Measurements from ENCODE around the gene ARL4C. TPM values are rescaled to one million over a fixed set of nuclear protein-coding genes. Genes with fewer than 3 reads are reported as not detected.

ARL4C gene
- polyA plus RNA-seq, 2 of the 4 experiments (the other 2 are of a cell fraction), result 70.4 to 70.9 TPM

DNA sequence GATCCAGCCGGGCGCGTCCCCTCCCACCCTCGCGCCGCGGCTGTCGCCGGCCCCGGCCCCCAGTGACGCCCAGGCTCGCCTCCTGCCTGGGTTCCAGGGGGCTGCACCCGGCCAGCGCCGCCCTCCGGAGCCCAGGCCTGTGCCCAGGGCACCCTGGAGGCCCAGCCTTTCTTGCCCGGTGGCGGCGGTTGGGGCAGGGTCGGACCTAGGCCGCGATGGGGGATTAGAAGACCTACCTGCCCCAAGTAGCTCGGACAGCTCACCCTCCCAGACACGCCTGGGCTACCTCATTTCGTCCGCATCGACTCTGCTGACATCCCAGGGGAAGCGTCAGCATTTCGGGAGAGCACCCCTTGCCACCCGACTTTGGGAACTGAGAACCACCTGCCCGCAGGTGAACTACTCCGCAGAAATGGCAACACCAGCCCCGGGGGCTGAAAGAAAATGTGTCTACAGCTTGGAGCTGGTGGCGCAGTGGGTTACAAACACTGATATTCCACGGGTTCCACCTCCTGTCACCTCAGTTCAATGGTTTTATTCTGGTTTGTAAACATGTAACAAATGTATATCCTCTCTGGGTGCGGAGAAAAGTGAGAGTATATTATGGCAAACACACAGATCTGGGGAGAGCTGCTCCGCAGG lies 834 bp upstream of the ARL4C start:
- DNase-seq (ENCODE audit: low read depth in 1 of 2, low spot score in 1 of 2), result no peak
- no peak for FAIRE-seq
- Histone ChIP-seq H3K27ac (peak overlapping the region; percentile 92 to 99), H3K4me2 (peak overlapping the region; percentile 87), H3K4me3 (peak overlapping the region; percentile 77), H3K9me3 (no peaks in the 10 kb centered on the region), H3K4me1 (peaks cover 36% of the 10 kb centered on the region)
- TF ChIP-seq PHF8 (IDR thresholded peaks at IDR 0.05; ENCODE audit: borderline replicate concordance, low read depth), result 0 out of 2 replicates have a peak, but pooled peaks have one; percentile 13
- TF ChIP-seq RAD21 (conservative IDR thresholded peaks at IDR 0.05 in 1 of 2, IDR thresholded peaks at IDR 0.05 in 1 of 2), result 0 out of 5 replicates have a peak, but pooled peaks of 1 of the 2 experiments have one; percentile 12
- TF ChIP-seq EHF (CRISPR knock-in tag; IDR thresholded peaks at IDR 0.05), result no peak
- no peak for ATAC-seq
- POLR2A ChIA-PET, result interaction anchor here (0.6 to 2.2 kb wide), 23 partner anchors 8 to 640 kb away, joined by 3 to 21 read pairs (median 4); no protein-coding TSS in a partner anchor
- CTCF ChIA-PET, result interaction anchor here (0.6 to 2.8 kb wide), 17 partner anchors 9 to 619 kb away, joined by 3 to 18 read pairs (median 4); no protein-coding TSS in a partner anchor
- WGBS (ENCODE audit: missing lambda C conversion rate), result 95% methylated on average over 21 of the region's 37 CpGs

DNA sequence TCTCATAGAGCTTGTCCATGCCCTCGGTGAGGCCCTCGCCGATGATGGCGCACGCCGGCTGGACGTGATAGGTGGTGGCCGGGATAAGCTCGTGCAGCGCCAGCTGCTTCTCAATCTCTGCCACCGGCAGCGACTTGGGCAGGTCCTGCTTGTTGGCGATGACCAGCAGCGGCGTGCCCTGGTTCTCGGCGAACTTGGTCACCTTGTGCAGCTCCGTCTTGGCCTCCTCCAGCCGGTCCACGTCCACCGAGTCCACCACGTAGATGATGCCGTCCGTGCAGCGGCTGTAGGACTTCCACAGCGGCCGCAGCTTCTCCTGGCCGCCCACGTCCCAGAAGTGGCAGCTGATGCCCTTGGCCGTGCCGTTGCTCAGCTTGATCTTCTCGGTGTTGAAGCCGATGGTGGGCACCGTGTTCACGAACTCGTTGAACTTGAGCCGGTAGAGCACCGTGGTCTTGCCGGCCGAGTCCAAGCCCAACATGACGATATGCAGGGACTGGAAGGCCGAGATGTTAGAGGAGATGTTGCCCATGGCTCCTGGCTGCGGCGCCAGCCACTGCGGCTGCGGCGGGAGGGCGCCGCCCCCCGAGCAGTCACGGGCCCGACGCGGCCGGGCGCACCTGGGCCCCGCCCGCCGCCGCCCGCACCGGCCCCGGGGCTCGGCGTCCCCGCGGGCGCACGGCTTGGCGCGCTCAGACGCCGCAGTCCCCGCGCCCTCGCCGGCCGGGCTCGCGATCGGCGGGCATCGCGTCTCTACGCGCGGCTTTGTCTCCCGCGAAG lies 636 bp downstream of the ARL4C start:
- peak in 1 of 2 experiments; percentile 59 for DNase-seq (ENCODE audit: low read depth in 1 of 2, low spot score in 1 of 2)
- Histone ChIP-seq H3K4me3 (peak overlapping the region; percentile 77), H3K4me2 (peak overlapping the region; percentile 94), H3K9me3 (no peaks in the 10 kb centered on the region), H3K27ac (peak overlapping the region; percentile 92 to 99), H3K4me1 (peaks cover 40% of the 10 kb centered on the region)
- CTCF ChIA-PET, result interaction anchor here (0.7 to 2.8 kb wide), 22 partner anchors 32 to 638 kb away, joined by 3 to 18 read pairs (median 4); no protein-coding TSS in a partner anchor
- 0% methylated on average over 23 of the region's 89 CpGs for WGBS (ENCODE audit: missing lambda C conversion rate)
- POLR2A ChIA-PET, result interaction anchor here (0.9 to 2.2 kb wide), 14 partner anchors 9 to 521 kb away, joined by 3 to 21 read pairs (median 6); no protein-coding TSS in a partner anchor
- ATAC-seq, result peak; percentile 66 to 69
- TF ChIP-seq, protein P1, sequence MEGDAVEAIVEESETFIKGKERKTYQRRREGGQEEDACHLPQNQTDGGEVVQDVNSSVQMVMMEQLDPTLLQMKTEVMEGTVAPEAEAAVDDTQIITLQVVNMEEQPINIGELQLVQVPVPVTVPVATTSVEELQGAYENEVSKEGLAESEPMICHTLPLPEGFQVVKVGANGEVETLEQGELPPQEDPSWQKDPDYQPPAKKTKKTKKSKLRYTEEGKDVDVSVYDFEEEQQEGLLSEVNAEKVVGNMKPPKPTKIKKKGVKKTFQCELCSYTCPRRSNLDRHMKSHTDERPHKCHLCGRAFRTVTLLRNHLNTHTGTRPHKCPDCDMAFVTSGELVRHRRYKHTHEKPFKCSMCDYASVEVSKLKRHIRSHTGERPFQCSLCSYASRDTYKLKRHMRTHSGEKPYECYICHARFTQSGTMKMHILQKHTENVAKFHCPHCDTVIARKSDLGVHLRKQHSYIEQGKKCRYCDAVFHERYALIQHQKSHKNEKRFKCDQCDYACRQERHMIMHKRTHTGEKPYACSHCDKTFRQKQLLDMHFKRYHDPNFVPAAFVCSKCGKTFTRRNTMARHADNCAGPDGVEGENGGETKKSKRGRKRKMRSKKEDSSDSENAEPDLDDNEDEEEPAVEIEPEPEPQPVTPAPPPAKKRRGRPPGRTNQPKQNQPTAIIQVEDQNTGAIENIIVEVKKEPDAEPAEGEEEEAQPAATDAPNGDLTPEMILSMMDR (IDR thresholded peaks at IDR 0.05), result peak; percentile 33; the same call in 2 of the 3 replicates
- no peak for TF ChIP-seq ZNF302 (CRISPR knock-in tag; IDR thresholded peaks at IDR 0.05)
- TF ChIP-seq SREBF2 (IDR thresholded peaks at IDR 0.05), result no peak
- TF ChIP-seq, protein P2, sequence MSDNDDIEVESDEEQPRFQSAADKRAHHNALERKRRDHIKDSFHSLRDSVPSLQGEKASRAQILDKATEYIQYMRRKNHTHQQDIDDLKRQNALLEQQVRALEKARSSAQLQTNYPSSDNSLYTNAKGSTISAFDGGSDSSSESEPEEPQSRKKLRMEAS (IDR thresholded peaks at IDR 0.05), result peak; percentile 39; the same call in 1 of the 2 replicates
- peak; percentile 52 for TF ChIP-seq POLR2A (IDR thresholded peaks at IDR 0.05; ENCODE audit: low read length)
- TF ChIP-seq NPAS2 (CRISPR knock-in tag; IDR thresholded peaks at IDR 0.05; ENCODE audit: borderline replicate concordance), result no peak
- FAIRE-seq, result no peak

DNA sequence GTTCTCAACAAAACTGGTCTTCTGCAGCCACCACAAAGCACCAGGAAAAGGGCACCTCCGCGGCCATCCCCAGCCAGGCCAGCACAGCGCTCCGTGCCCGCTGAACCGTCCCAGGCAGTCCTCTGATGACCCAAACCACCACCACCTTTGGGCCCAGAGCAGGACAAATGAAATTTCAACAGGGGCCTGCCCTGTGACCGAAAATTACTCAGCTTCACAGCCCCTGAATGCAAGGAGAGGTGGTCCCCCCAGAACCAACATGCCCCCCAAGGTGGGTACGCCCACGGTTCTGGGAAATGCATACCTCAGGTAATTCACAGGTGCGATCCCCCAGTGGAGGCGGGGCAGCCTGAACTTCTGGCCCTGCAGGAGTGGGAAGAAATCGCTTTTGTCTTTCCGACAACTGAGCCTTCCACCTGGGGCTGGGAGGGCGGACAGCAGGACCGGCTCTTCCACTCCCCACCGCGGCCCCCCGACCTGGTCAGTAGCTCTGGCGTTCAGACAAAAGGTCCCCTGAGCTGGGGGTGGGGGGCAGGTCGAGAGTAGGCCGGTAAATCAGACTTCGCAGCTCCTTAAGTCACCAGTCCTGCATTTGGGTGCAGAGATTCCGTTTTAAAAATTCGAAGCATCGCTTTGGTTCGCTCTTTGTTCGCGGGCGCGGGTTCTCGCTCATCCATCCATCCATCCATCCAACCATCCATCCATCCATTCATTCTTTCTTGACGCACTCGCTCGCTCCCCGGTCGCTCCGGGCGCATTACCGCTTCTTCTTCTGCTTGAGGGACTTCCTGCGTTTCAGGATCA lies 1.4 kb downstream of the ARL4C start:
- CTCF ChIA-PET, result interaction anchor here (0.7 to 2.8 kb wide), 18 partner anchors 31 to 638 kb away, joined by 3 to 18 read pairs (median 4); no protein-coding TSS in a partner anchor
- H3K4me1 ChIP-seq, result peaks cover 42% of the 10 kb centered on the region
- ATAC-seq, result peak in 1 of 2 experiments; percentile 58; a peak in 3 of 6 replicates

More for the DNA sequence above, 1.4 kb downstream of the ARL4C start:
- H3K27ac ChIP-seq, result peak overlapping the region; percentile 92 to 99
- no peaks in the 10 kb centered on the region for H3K9me3 ChIP-seq
- H3K4me2 ChIP-seq, result peak overlapping the region; percentile 94
- 1% methylated on average over 33 of the region's 40 CpGs for WGBS (ENCODE audit: missing lambda C conversion rate)
- FAIRE-seq (no peak), DNase-seq (ENCODE audit: low read depth in 1 of 2, low spot score in 1 of 2) (peak in 1 of 2 experiments; percentile 23)
- TF ChIP-seq HOXB13 (CRISPR knock-in tag; IDR thresholded peaks at IDR 0.05; ENCODE audit: low read depth), result no peak
- TF ChIP-seq KDM1A (IDR thresholded peaks at IDR 0.05; ENCODE audit: low read depth), result 0 out of 2 replicates have a peak, but pooled peaks have one; percentile 26
- TF ChIP-seq, protein P2 (IDR thresholded peaks at IDR 0.05), result no peak
- no peak for TF ChIP-seq ZSCAN20 (CRISPR knock-in tag; IDR thresholded peaks at IDR 0.05)
- H3K4me3 ChIP-seq, result peak overlapping the region; percentile 77
- POLR2A ChIA-PET, result interaction anchor here (1.0 to 2.2 kb wide), 6 partner anchors 73 to 521 kb away, joined by 6 to 21 read pairs (median 7); no protein-coding TSS in a partner anchor
